ENCODE results near the gene PTPRN2. TPM values are rescaled to one million over a fixed set of nuclear protein-coding genes. Genes with fewer than 3 reads are reported as not detected.

The PTPRN2 gene
- total RNA-seq, 2 experiments from 2014 or later = 0.46 to 0.51 TPM

DNA sequence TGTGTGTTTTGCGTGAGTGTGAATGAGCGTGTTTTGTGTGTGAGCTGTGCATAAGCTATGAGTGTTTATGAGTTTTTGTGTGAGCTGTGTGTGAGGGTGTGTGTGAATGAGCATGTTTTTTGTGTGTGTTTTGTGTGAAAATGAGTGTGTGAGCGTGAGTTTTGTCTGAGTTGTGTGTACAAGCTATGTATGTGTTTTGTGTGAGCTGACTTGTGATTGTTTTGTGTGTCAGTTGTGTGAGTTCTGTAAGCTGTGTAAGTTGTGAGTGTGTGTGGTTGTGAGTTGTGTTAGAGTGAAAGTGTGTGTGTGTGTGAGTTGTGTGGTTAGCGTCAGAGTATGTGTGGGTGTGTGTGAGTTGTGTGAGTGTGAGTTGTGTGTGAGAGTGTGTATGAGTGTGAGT is 343.2 kb downstream of the PTPRN2 start:
- no peaks in the 10 kb centered on the region for H3K36me3 Mint-ChIP-seq (ENCODE audit: low read depth)
- ChIA-PET CTCF (no interaction called here), POLR2A (no interaction called here)
- H3K4me3 Mint-ChIP-seq = no peak overlapping the region
- ATAC-seq = no peak
- no peaks in the 10 kb centered on the region for H3K9me3 Mint-ChIP-seq (ENCODE audit: low read depth)
- H3K27ac Mint-ChIP-seq = no peak overlapping the region
- peaks cover 3% of the 10 kb centered on the region for H3K27me3 Mint-ChIP-seq
- no peaks in the 10 kb centered on the region for H3K4me1 Mint-ChIP-seq
- no peak for DNase-seq
- intact Hi-C loops (cut with DNase I, micrococcal nuclease) = no loop called here

GRCh38 chr7:158241919-158242318 is 345.7 kb downstream of the PTPRN2 start:
- DNase-seq = no peak
- Mint-ChIP-seq H3K36me3 (ENCODE audit: low read depth) (no peaks in the 10 kb centered on the region), H3K9me3 (ENCODE audit: low read depth) (no peaks in the 10 kb centered on the region), H3K27me3 (peaks cover 3% of the 10 kb centered on the region), H3K4me1 (no peaks in the 10 kb centered on the region), H3K4me3 (no peak overlapping the region), H3K27ac (no peak overlapping the region)
- no peak for ATAC-seq
- ChIA-PET POLR2A (interaction anchor here (0.6 kb wide), 1 partner anchor 1110 kb away, joined by 3 read pairs; no protein-coding TSS in a partner anchor), CTCF (no interaction called here)
- intact Hi-C loops (cut with DNase I, micrococcal nuclease) = no loop called here

- no peaks in the 10 kb centered on the region for H3K4me1 Mint-ChIP-seq
- DNase-seq (no peak), ATAC-seq (no peak)
- ChIA-PET POLR2A (no interaction called here), CTCF (no interaction called here)
- no peaks in the 10 kb centered on the region for H3K9me3 Mint-ChIP-seq (ENCODE audit: low read depth)
- no peak overlapping the region for H3K4me3 Mint-ChIP-seq
- H3K27me3 Mint-ChIP-seq = peaks cover 3% of the 10 kb centered on the region
- no peak overlapping the region for H3K27ac Mint-ChIP-seq
- H3K36me3 Mint-ChIP-seq (ENCODE audit: low read depth) = no peaks in the 10 kb centered on the region
- intact Hi-C loops (cut with DNase I, micrococcal nuclease) = no loop called here
Measured at GRCh38 chr7:158240801-158241200, 346.8 kb downstream of the PTPRN2 start.

- Mint-ChIP-seq H3K4me3 (no peak overlapping the region), H3K36me3 (ENCODE audit: low read depth) (no peaks in the 10 kb centered on the region), H3K27me3 (peaks cover 3% of the 10 kb centered on the region), H3K27ac (no peak overlapping the region), H3K9me3 (ENCODE audit: low read depth) (peaks cover 2% of the 10 kb centered on the region), H3K4me1 (no peaks in the 10 kb centered on the region)
- DNase-seq (no peak), ATAC-seq (no peak)
- ChIA-PET POLR2A (no interaction called here), CTCF (no interaction called here)
- intact Hi-C loops (cut with DNase I, micrococcal nuclease) = no loop called here
Measured at GRCh38 chr7:158239290-158239981, 348.2 kb downstream of the PTPRN2 start.

DNA sequence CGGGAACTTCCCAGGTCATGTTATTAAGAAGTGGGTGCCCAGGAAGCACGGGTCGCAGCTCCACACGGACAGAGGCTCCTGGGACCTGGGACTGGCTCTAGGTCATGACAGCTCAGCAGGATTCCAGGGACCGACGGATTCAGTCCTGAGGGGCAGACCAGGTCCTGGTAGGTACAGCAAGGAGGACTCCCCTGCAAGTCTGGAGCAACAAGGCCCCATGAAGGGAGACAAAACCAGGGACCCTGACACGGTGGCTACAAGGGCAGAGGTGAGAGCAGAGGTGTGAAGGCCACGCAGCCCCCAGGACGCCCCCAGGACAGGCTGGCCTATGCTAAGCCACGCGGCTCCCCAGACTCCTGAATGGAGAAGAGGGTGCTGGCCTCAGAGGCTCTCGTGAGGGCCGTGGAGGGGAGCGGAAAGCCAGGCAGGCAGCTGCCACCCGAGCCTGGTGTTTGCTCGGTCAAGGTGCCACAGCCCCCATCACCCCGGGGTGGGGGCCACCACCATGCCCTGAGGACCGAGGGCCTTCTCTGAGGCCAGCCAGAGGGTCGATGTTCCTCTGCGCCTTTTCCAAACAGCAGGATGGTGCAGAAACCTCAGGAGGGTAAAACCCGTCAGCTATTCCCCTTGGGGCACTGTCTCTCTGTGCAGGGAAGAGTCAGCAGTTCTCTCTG is 348.9 kb downstream of the PTPRN2 start:
- H3K4me1 Mint-ChIP-seq = no peaks in the 10 kb centered on the region
- intact Hi-C loops (cut with DNase I, micrococcal nuclease) = no loop called here
- no peak for DNase-seq
- peaks cover 2% of the 10 kb centered on the region for H3K9me3 Mint-ChIP-seq (ENCODE audit: low read depth)
- no peak overlapping the region for H3K4me3 Mint-ChIP-seq
- H3K27me3 Mint-ChIP-seq = peaks cover 3% of the 10 kb centered on the region
- H3K36me3 Mint-ChIP-seq (ENCODE audit: low read depth) = no peaks in the 10 kb centered on the region
- POLR2A ChIA-PET = no interaction called here
- no peak for ATAC-seq
- CTCF ChIA-PET = no interaction called here
- no peak overlapping the region for H3K27ac Mint-ChIP-seq

- Mint-ChIP-seq H3K4me3 (no peak overlapping the region), H3K4me1 (no peaks in the 10 kb centered on the region), H3K27ac (no peak overlapping the region), H3K36me3 (ENCODE audit: low read depth) (no peaks in the 10 kb centered on the region), H3K27me3 (peaks cover 3% of the 10 kb centered on the region), H3K9me3 (ENCODE audit: low read depth) (peaks cover 2% of the 10 kb centered on the region)
- intact Hi-C loops (cut with DNase I, micrococcal nuclease) = no loop called here
- DNase-seq = no peak
- ChIA-PET CTCF (no interaction called here), POLR2A (no interaction called here)
- ATAC-seq = no peak
Measured at GRCh38 chr7:158237672-158238335, 349.8 kb downstream of the PTPRN2 start.

- DNase-seq (no peak), ATAC-seq (no peak)
- Mint-ChIP-seq H3K9me3 (ENCODE audit: low read depth) (peaks cover 2% of the 10 kb centered on the region), H3K4me3 (no peak overlapping the region), H3K4me1 (no peaks in the 10 kb centered on the region), H3K36me3 (ENCODE audit: low read depth) (no peaks in the 10 kb centered on the region), H3K27ac (no peak overlapping the region), H3K27me3 (peaks cover 2% of the 10 kb centered on the region)
- intact Hi-C loops (cut with DNase I, micrococcal nuclease) = no loop called here
- ChIA-PET POLR2A (no interaction called here), CTCF (no interaction called here)
Measured at GRCh38 chr7:158236400-158236799, 351.2 kb downstream of the PTPRN2 start.

DNA sequence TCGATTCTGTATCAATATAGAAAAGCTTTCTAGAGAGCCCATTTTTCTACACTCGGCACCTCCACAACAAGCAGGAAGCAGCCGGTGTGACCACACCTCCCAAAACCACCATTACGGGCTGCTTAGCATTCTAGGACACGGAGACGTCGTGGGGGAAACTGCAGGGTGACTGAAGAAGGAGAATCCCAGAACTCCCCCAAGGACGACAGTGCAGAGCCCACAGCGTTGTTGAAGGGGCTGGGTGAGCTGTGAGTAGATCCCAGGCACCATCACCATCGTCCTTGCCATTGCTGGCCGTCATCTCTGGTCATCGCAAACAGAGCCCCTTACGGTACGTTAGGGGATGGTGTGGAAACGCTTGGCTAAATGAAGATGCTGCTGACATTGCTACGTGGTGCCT is 351.8 kb downstream of the PTPRN2 start:
- H3K27ac Mint-ChIP-seq = no peak overlapping the region
- ChIA-PET CTCF (interaction anchor here (0.6 kb wide), 1 partner anchor 838 kb away, joined by 4 read pairs; no protein-coding TSS in a partner anchor), POLR2A (no interaction called here)
- peaks cover 2% of the 10 kb centered on the region for H3K27me3 Mint-ChIP-seq
- H3K9me3 Mint-ChIP-seq (ENCODE audit: low read depth) = peaks cover 2% of the 10 kb centered on the region
- ATAC-seq = no peak
- H3K4me3 Mint-ChIP-seq = no peak overlapping the region
- no peak for DNase-seq
- H3K4me1 Mint-ChIP-seq = no peaks in the 10 kb centered on the region
- no peaks in the 10 kb centered on the region for H3K36me3 Mint-ChIP-seq (ENCODE audit: low read depth)
- intact Hi-C loops (cut with DNase I, micrococcal nuclease) = no loop called here

DNA sequence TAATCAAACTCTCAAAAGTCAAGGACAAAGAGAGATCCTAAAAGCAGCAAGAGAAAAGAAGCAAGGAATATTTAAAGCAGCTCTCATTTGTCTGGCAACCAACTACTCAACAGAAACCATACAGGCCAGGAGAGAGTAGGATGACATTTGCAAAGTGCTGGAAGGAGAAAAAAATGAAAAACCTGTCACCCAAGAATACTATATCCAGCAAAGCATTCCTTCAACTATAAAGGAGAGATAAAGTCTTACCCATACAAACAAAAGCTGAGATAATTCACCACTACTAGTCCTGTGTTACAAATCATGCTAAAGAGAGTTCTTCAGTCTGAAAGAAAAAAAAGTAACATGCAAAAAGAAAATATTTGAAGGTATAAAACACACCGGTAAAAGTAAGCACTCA is 357.7 kb downstream of the PTPRN2 start:
- Mint-ChIP-seq H3K9me3 (ENCODE audit: low read depth) (peaks cover 23% of the 10 kb centered on the region), H3K36me3 (ENCODE audit: low read depth) (no peaks in the 10 kb centered on the region)

DNA sequence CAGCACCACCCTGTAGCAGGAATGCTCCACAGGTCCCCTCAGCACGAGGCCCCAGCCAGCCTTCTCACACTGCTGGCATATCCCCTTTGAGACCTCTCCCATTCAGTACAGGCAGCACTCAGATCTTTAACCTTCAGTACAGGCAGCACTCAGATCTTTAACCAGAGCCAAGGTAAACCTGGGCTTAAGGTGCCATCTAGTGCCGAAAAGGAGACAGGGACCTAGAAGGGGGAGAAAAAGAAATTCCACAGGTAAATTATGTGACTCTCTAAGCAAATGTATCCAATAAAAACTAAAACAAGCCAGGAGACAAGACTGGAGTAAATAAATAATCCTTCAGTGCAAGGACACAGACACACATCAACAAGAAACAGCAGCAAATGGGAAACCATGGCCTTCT is 358.6 kb downstream of the PTPRN2 start:
- Mint-ChIP-seq H3K9me3 (ENCODE audit: low read depth) (peaks cover 23% of the 10 kb centered on the region), H3K4me1 (no peaks in the 10 kb centered on the region), H3K36me3 (ENCODE audit: low read depth) (no peaks in the 10 kb centered on the region), H3K27me3 (peaks cover 12% of the 10 kb centered on the region), H3K27ac (no peak overlapping the region), H3K4me3 (no peak overlapping the region)
- ATAC-seq = no peak
- intact Hi-C loops (cut with DNase I, micrococcal nuclease) = no loop called here
- ChIA-PET POLR2A (no interaction called here), CTCF (no interaction called here)
- no peak for DNase-seq

More for the DNA sequence above, 357.7 kb downstream of the PTPRN2 start:
- DNase-seq = no peak
- Mint-ChIP-seq H3K27ac (no peak overlapping the region), H3K4me3 (no peak overlapping the region), H3K27me3 (peaks cover 10% of the 10 kb centered on the region), H3K4me1 (no peaks in the 10 kb centered on the region)
- intact Hi-C loops (cut with DNase I, micrococcal nuclease) = no loop called here
- ATAC-seq = no peak
- POLR2A ChIA-PET = no interaction called here
- CTCF ChIA-PET = no interaction called here

DNA sequence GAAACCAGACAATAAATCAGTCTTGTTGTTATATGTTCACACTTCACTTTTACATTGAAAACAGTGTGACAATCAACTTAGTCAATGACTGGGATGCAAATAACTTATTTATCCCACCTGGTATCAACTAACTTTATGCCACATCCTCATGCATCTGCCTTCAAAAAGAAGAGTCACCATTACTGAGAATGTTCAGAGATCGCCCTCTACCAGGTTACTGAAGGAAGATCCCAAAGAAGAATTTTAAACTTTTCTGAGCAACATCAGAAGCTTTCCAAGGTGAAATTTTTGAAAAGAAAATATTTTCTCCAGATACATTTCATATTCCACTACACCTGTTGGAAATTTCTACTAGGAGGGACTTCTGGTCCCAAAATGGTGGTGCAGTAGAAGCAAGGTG is 359.5 kb downstream of the PTPRN2 start:
- ChIA-PET POLR2A (no interaction called here), CTCF (no interaction called here)
- intact Hi-C loops (cut with DNase I, micrococcal nuclease) = no loop called here
- no peak for DNase-seq
- peaks cover 12% of the 10 kb centered on the region for H3K27me3 Mint-ChIP-seq
- no peak overlapping the region for H3K27ac Mint-ChIP-seq
- H3K4me3 Mint-ChIP-seq = no peak overlapping the region
- no peaks in the 10 kb centered on the region for H3K36me3 Mint-ChIP-seq (ENCODE audit: low read depth)
- no peak for ATAC-seq
- H3K9me3 Mint-ChIP-seq (ENCODE audit: low read depth) = peaks cover 23% of the 10 kb centered on the region
- no peaks in the 10 kb centered on the region for H3K4me1 Mint-ChIP-seq

DNA sequence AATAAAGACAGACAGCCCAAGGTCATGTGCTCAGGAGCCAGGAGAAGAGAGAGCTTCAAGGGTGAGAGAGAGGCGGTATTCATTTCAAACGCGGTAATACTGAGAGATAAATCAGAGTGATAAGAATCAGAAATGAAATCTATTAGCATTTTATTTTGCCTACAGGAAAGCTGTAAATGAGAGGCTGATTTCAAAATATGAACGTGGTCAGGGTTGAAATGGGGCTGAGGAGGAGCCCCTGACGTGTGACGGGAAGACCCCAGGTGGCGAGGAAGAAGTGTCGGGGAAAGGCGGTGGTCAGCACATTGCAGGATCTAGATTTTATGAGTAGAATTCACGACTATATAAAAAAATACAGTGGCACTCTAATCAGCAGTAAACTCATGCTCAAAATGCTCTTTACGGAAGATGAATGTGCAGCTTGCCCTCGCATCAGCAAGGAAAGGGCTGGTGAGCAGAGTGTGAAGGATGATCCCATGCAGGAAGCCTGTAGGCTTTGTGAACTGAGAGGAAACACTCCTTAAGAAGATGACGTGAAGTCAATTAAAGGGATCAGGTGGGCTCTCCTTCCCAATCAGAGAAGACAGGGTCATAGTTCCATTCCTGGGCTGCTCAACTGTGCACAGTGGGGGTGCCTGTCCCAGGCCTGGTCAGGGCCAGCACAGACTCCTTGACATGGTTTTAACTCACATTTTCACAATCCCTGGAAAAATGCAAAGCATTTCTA is 360.2 kb downstream of the PTPRN2 start:
- DNase-seq = no peak
- no peaks in the 10 kb centered on the region for H3K4me1 Mint-ChIP-seq
- no peak overlapping the region for H3K4me3 Mint-ChIP-seq
- no peaks in the 10 kb centered on the region for H3K36me3 Mint-ChIP-seq (ENCODE audit: low read depth)
- ATAC-seq = no peak
- ChIA-PET CTCF (no interaction called here), POLR2A (no interaction called here)
- intact Hi-C loops (cut with DNase I, micrococcal nuclease) = no loop called here
- H3K27me3 Mint-ChIP-seq = peaks cover 12% of the 10 kb centered on the region
- no peak overlapping the region for H3K27ac Mint-ChIP-seq
- peaks cover 24% of the 10 kb centered on the region for H3K9me3 Mint-ChIP-seq (ENCODE audit: low read depth)
